Uterus (tissue), 4 donors: ENCODE results near the gene RASA2. TPM values are rescaled to one million over a fixed set of nuclear protein-coding genes. Genes with fewer than 3 reads are reported as not detected.
A peak's percentile ranks its signal among the peaks of the same experiment; 100 is the strongest.
"Not testable (repeated sequence)": the region's sequence is repeated elsewhere in the genome, so short reads cannot be mapped to it uniquely, and the experiment has no call there.

ENCODE experiments used
- DNase-seq, 2 donors: peaks; one replicate each; pipeline ENCODE4 v3.0.0-alpha.2; 2019 to 2020
- H3K27ac ChIP-seq, 2 donors: fragments of 200-600 bp; sonication (generic); 1 replicate in 1 of 2; 2 replicates in 1 of 2; pipeline ENCODE4 v1.5.1; 2016 to 2018
- H3K27me3 ChIP-seq, 2 donors: fragments of 200-600 bp; sonication (generic); one replicate each; pipeline ENCODE4 v1.5.1; 2018 to 2019; ENCODE audit warnings: control low read depth in 1 of 2
- H3K36me3 ChIP-seq, 2 donors: fragments of 200-600 bp; sonication (generic); one replicate each; pipeline ENCODE4 v1.5.1; 2019; ENCODE audit warnings: control low read depth in 1 of 2
- H3K4me1 ChIP-seq, 2 donors: fragments of 200-600 bp; sonication (generic); one replicate each; pipeline ENCODE4 v1.5.1; 2018 to 2019; ENCODE audit warnings: control low read depth in 1 of 2
- H3K4me3 ChIP-seq, 2 donors: fragments of 200-600 bp; sonication (generic); 1 replicate in 1 of 2; 2 replicates in 1 of 2; pipeline ENCODE4 v1.5.1; 2018 to 2019; ENCODE audit warnings: mild to moderate bottlenecking in 1 of 2
- H3K9me3 ChIP-seq, 2 donors: fragments of 200-600 bp; sonication (generic); one replicate each; pipeline ENCODE4 v1.5.1; 2019; ENCODE audit warnings: control low read depth in 1 of 2
- POLR2A ChIP-seq, 2 donors: fragments of 450-650 bp; IDR thresholded peaks; one replicate each; pipeline ENCODE4 v1.6.1; 2016; ENCODE audit warnings: antibody characterized with exemption in 2 of 2, mild to moderate bottlenecking in 1 of 2, moderate library complexity in 1 of 2
- intact Hi-C: fragments of 100-400 bp; cut with DNase I; formaldehyde crosslinking; loops from one replicate; pipeline ENCODE4 v1.15.1; 2023; ENCODE audit warnings: low total_unique reads
- total RNA-seq, 4 donors: library from RNA; depleted of rRNA in 3 of 4; stranded (reverse); fragments of >200 nt in 3 of 4; gene quantifications; one replicate each; pipeline versions ENCODE4 v1.1.0 to v1.2.4, GENCODE V29; 2014 to 2023
- TF ChIP-seq, protein P1 (sequence below), 4 experiments: fragments of 200-600 bp in 2 of 4; fragments of 450-650 bp in 2 of 4; sonication (generic) in 2 of 4; IDR thresholded peaks; one replicate each; pipeline ENCODE4 v1.5.1; 2016 to 2019; ENCODE audit warnings: antibody characterized with exemption in 4 of 4, mild to moderate bottlenecking in 2 of 4, moderate library complexity in 1 of 4
- donor health status: DM: yes; HTN: yes; CAD: no.

Gene RASA2
- total RNA-seq, 4 donors from 2014 or later = 11.3 to 49.4 (median 38.7) TPM

DNA sequence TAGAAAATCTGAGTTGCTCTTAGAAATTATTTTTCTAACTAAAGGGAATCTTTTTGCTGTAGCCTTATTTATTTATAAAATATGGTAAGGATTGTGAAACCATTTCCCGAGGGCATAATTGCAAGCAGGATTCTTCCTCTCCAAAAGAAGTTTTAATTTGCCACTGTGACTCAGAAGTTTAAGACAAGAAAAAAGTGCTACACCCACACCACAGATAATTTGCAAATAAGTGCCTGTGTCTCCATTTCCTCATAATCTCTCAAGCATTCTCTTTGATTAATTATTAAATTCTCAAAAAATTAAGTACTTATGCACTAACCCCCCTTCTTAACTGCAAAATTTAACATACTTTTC lies 43.6 kb downstream of the RASA2 start:
- TF ChIP-seq, protein P1, sequence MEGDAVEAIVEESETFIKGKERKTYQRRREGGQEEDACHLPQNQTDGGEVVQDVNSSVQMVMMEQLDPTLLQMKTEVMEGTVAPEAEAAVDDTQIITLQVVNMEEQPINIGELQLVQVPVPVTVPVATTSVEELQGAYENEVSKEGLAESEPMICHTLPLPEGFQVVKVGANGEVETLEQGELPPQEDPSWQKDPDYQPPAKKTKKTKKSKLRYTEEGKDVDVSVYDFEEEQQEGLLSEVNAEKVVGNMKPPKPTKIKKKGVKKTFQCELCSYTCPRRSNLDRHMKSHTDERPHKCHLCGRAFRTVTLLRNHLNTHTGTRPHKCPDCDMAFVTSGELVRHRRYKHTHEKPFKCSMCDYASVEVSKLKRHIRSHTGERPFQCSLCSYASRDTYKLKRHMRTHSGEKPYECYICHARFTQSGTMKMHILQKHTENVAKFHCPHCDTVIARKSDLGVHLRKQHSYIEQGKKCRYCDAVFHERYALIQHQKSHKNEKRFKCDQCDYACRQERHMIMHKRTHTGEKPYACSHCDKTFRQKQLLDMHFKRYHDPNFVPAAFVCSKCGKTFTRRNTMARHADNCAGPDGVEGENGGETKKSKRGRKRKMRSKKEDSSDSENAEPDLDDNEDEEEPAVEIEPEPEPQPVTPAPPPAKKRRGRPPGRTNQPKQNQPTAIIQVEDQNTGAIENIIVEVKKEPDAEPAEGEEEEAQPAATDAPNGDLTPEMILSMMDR (IDR thresholded peaks at IDR 0.05) = no peak
- no peak for TF ChIP-seq POLR2A (IDR thresholded peaks at IDR 0.05)
- intact Hi-C loops = no loop called here
- no peaks in the 10 kb centered on the region for H3K36me3 ChIP-seq
- DNase-seq = no peak
- no peaks in the 10 kb centered on the region for H3K4me1 ChIP-seq
- H3K27me3 ChIP-seq = no peaks in the 10 kb centered on the region
- peak overlapping the region; percentile 35 to 76 for H3K27ac ChIP-seq
- H3K9me3 ChIP-seq = no peaks in the 10 kb centered on the region
- H3K4me3 ChIP-seq = no peak overlapping the region

DNA sequence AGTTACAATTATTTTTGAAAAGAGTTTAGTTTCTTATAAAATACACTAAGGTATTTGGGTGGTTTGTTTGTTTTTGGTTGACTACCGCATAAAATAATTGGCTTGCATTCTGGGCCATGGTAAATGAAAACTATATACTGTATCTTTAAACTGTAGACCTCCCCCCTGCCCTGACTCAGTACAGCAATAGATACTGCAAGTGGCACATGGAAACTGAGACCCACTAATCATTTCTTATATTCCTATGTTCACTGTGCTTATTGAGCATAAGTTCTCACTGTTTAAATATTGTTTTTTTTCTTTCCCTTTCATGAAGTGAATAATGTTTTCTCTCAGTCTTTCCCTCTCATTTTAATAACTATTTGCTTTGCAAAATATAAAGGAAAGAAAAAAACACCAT lies 45.8 kb downstream of the RASA2 start:
- H3K36me3 ChIP-seq = no peaks in the 10 kb centered on the region
- no peaks in the 10 kb centered on the region for H3K4me1 ChIP-seq
- no peak overlapping the region for H3K4me3 ChIP-seq
- DNase-seq = no peak
- intact Hi-C loops = no loop called here
- no peaks in the 10 kb centered on the region for H3K9me3 ChIP-seq
- H3K27me3 ChIP-seq = no peaks in the 10 kb centered on the region
- TF ChIP-seq POLR2A (IDR thresholded peaks at IDR 0.05) = no peak
- TF ChIP-seq, protein P1 (IDR thresholded peaks at IDR 0.05) = no peak
- H3K27ac ChIP-seq = no peak overlapping the region

DNA sequence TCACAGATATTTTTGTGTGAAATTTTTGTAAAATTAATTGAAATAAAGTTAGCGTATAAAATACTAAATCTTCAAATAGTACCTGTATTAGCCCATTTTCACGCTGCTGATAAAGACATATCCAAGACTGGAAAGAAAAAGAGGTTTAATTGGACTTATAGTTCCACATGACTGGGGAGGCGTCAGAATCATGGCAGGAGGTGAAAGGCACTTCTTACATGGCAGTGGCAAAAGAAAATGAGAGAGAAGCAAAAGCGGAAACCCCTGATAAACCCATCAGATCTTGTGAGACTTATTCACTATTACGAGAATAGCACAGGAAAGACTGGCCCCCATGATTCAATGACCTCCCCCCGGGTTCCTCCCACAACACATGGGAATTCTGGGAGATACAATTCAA lies 49.2 kb downstream of the RASA2 start:
- H3K9me3 ChIP-seq, intact Hi-C loops, DNase-seq, H3K4me1 ChIP-seq, H3K27me3 ChIP-seq, H3K27ac ChIP-seq, H3K36me3 ChIP-seq, H3K4me3 ChIP-seq: not testable (repeated sequence)

DNA sequence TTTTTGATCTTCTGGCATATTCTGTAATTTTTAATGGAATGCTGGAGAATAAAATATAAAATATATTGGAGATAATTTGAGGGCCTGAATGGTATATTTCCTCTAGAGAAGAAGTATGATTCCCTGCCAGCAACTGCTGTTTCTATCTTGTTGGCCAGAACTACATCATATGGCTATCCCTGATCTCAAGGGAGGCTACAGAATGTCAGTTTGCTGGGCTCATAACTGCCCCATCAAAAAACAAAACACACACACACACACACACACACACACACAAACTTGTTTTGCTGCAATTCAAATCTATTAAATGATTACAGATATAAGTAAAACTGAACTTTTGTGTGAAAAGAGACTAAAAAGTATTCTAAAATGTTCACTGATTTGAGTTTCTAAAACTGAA lies 51.0 kb downstream of the RASA2 start:
- peaks cover 0 to 7% of the 10 kb centered on the region in 2 donors for H3K4me1 ChIP-seq
- H3K27ac ChIP-seq = no peak overlapping the region
- TF ChIP-seq, protein P1 (IDR thresholded peaks at IDR 0.05) = no peak
- no peak for TF ChIP-seq POLR2A (IDR thresholded peaks at IDR 0.05)
- no peaks in the 10 kb centered on the region for H3K36me3 ChIP-seq
- intact Hi-C loops = no loop called here
- no peak for DNase-seq
- H3K9me3 ChIP-seq = no peaks in the 10 kb centered on the region
- no peak overlapping the region for H3K4me3 ChIP-seq
- H3K27me3 ChIP-seq = no peaks in the 10 kb centered on the region

DNA sequence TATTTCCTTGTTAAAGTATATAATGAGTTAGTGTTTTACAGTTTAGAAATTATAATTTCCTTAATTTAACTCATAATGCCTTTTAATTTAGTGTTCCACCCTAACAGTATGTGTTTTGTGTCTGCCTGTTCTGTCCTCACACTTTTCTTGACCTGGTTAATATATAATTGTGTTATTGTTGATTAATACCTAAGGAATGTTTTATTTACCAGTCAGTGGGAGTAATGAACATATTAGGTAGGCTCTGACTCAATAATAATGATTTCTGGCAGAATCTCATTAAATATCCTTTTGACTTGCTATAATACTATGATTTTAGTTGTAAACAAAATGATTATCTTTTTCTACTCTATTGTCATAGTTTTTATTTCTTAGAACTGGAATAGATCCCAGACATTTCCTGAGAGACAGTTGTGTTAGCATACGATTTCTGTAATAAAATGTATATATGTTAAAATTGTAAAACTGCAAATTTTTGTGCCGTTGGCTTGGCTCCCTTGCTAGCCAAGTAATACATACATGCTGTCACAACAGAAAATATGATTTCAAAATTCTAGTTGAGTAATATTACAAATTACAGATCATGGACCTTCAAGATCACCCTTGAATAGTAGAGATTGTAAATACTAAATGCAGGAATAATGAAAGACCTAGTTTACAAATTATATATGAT lies 51.9 kb downstream of the RASA2 start:
- peaks cover 0 to 7% of the 10 kb centered on the region in 2 donors for H3K4me1 ChIP-seq
- no peaks in the 10 kb centered on the region for H3K27me3 ChIP-seq
- no peak overlapping the region for H3K27ac ChIP-seq
- DNase-seq = no peak
- H3K36me3 ChIP-seq = no peaks in the 10 kb centered on the region
- no peak overlapping the region for H3K4me3 ChIP-seq
- intact Hi-C loops = no loop called here
- TF ChIP-seq POLR2A (IDR thresholded peaks at IDR 0.05) = no peak
- TF ChIP-seq, protein P1 (IDR thresholded peaks at IDR 0.05) = no peak
- H3K9me3 ChIP-seq = peaks cover 0 to 4% of the 10 kb centered on the region in 2 donors
